Neutrophil (primary cell): ENCODE data around the gene KICS2.

Source experiments
- H3K27ac ChIP-seq: fragments of 200-600 bp; sonication (generic); 2 replicates; pipeline ENCODE4 v1.5.1; 2016; ENCODE audit warnings: mild to moderate bottlenecking, moderate library complexity
- H3K27me3 ChIP-seq: fragments of 200-600 bp; sonication (generic); 2 replicates; pipeline ENCODE4 v1.6.0; 2016; ENCODE audit warnings: mild to moderate bottlenecking
- H3K36me3 ChIP-seq: fragments of 200-600 bp; sonication (generic); 2 replicates; pipeline ENCODE4 v1.5.1; 2017
- H3K4me1 ChIP-seq, 2 experiments: fragments of 200-600 bp in 1 of 2; sonication (generic) in 1 of 2; 1 replicate in 1 of 2; 2 replicates in 1 of 2; pipeline versions ENCODE4 v1.5.1 to v1.6.1; 2013 to 2016; ENCODE audit warnings: low read depth in 1 of 2, low read length in 1 of 2, mild to moderate bottlenecking in 1 of 2, moderate library complexity in 1 of 2; ENCODE audit not compliant: control insufficient read depth in 1 of 2, insufficient read depth in 1 of 2
- H3K4me3 ChIP-seq, 2 experiments: fragments of 200-600 bp in 1 of 2; sonication (generic) in 1 of 2; 1 replicate in 1 of 2; 2 replicates in 1 of 2; pipeline ENCODE4 v1.5.1; 2013 to 2016; ENCODE audit warnings: low read depth in 1 of 2, low read length in 1 of 2, mild to moderate bottlenecking in 1 of 2, moderate library complexity in 1 of 2
- H3K9me3 ChIP-seq: fragments of 200-600 bp; sonication (generic); 2 replicates; pipeline ENCODE4 v1.5.1; 2016
- CTCF ChIP-seq: fragments of 200-600 bp; sonication (generic); IDR thresholded peaks from 2 replicates; pipeline ENCODE4 v1.5.1; 2016; ENCODE audit warnings: antibody characterized with exemption

KICS2 gene

DNA sequence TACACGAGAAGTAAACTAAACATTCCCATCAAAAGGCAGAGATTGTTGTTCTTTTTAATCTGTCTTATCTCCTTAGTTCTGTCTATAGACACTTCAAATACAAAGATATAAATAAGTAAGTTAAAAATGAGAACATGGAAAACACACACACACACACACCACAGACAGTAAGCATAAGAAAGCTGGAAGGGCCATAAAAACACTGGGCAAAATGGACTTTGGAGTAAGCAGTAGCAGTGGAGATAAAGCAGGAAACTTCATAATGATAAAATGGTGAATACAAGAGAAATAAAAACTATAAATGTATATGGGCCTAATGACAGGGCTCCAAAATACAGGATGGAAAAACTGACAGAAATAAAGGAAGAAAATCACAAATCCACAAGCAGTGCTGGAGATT is 32.6 kb downstream of the KICS2 start:
- H3K4me3 ChIP-seq: no peak overlapping the region
- H3K27ac ChIP-seq: no peak overlapping the region
- no peaks in the 10 kb centered on the region for H3K36me3 ChIP-seq
- TF ChIP-seq CTCF: no peak
- H3K9me3 ChIP-seq: no peaks in the 10 kb centered on the region
- no peaks in the 10 kb centered on the region for H3K27me3 ChIP-seq
- H3K4me1 ChIP-seq: peaks cover 0 to under 1% of the 10 kb centered on the region in 2 experiments

DNA sequence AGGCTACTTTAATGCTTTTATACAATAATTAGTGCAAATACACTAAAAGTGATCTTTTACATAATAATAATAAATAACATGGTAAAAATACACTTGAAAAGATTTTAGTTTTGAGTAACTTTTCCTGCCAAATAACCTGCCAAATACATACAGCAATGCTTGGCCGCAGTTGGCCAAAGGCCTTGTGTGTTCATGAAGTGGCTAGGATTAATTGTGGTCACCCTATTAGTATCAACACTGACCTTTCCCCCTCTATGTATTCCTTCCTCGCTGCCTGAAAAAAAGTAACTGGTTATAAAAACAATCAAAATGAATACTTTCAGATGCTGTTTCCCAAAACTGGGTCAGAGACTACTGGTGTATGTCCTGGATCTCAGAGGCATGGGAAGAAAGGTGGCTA is 34.3 kb downstream of the KICS2 start:
- H3K4me1 ChIP-seq: no peaks in the 10 kb centered on the region
- H3K27me3 ChIP-seq: no peaks in the 10 kb centered on the region
- no peak overlapping the region for H3K27ac ChIP-seq
- no peaks in the 10 kb centered on the region for H3K36me3 ChIP-seq
- H3K4me3 ChIP-seq: no peak overlapping the region
- no peak for TF ChIP-seq CTCF
- no peaks in the 10 kb centered on the region for H3K9me3 ChIP-seq

- Histone ChIP-seq H3K27ac (no peak overlapping the region), H3K36me3 (no peaks in the 10 kb centered on the region), H3K4me1 (no peaks in the 10 kb centered on the region), H3K4me3 (no peak overlapping the region), H3K27me3 (no peaks in the 10 kb centered on the region), H3K9me3 (no peaks in the 10 kb centered on the region)
- TF ChIP-seq CTCF: no peak
Measured at GRCh38 chr12:64187370-64187769, 34.7 kb downstream of the KICS2 start.

- TF ChIP-seq CTCF: no peak
- no peaks in the 10 kb centered on the region for H3K27me3 ChIP-seq
- no peaks in the 10 kb centered on the region for H3K9me3 ChIP-seq
- no peak overlapping the region for H3K27ac ChIP-seq
- no peaks in the 10 kb centered on the region for H3K36me3 ChIP-seq
- no peak overlapping the region for H3K4me3 ChIP-seq
- no peaks in the 10 kb centered on the region for H3K4me1 ChIP-seq
Measured at GRCh38 chr12:64186789-64187188, 35.3 kb downstream of the KICS2 start.

GRCh38 chr12:64184216-64184615 is 37.9 kb downstream of the KICS2 start:
- H3K36me3 ChIP-seq: no peaks in the 10 kb centered on the region
- no peaks in the 10 kb centered on the region for H3K4me1 ChIP-seq
- TF ChIP-seq CTCF: no peak
- H3K27ac ChIP-seq: no peak overlapping the region
- no peaks in the 10 kb centered on the region for H3K9me3 ChIP-seq
- H3K27me3 ChIP-seq: no peaks in the 10 kb centered on the region
- H3K4me3 ChIP-seq: no peak overlapping the region
